Right lobe of liver (tissue), 4 donors: ENCODE data around the gene RCCD1.

Source experiments
- POLR2A ChIP-seq: fragments of 450-650 bp; IDR thresholded peaks from one replicate; pipeline ENCODE4 v1.6.1; 2017; ENCODE audit warnings: antibody characterized with exemption, mild to moderate bottlenecking
- TF ChIP-seq, protein P1 (sequence below), 4 donors: fragments of 200-600 bp in 3 of 4; fragments of 450-650 bp in 1 of 4; IDR thresholded peaks; one replicate each; pipeline versions ENCODE4 v1.5.1 to v1.8.0; 2016 to 2022; ENCODE audit warnings: antibody characterized with exemption in 4 of 4, mild to moderate bottlenecking in 2 of 4
- donor health status: DM: no; HTN: no; CAD: no.
- donor health status: DM: no; HTN: no; CAD: no.
- donor health status: DM: no; HTN: yes; CAD: no.

DNA sequence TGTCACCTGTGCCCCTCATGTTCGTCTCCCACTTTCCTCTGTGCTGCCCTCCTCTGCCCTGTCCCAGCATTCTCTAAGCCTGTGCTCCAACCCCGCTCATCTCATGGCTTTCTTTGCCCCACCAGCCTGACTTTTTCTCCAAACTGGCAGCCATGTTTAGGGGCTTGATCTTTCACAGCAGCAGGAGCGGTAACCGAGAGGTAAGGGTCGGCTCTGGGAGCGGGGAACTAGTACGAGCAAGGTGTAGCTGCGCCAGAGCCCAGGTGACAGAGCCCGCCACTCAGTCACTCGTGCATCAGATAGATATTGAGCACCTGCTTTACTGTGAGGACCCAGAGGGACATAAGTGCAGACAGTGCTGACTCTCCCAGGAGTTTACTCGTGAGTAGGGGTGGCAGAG is 38.2 kb upstream of the RCCD1 start:
- no peak for TF ChIP-seq POLR2A
- TF ChIP-seq, protein P1, sequence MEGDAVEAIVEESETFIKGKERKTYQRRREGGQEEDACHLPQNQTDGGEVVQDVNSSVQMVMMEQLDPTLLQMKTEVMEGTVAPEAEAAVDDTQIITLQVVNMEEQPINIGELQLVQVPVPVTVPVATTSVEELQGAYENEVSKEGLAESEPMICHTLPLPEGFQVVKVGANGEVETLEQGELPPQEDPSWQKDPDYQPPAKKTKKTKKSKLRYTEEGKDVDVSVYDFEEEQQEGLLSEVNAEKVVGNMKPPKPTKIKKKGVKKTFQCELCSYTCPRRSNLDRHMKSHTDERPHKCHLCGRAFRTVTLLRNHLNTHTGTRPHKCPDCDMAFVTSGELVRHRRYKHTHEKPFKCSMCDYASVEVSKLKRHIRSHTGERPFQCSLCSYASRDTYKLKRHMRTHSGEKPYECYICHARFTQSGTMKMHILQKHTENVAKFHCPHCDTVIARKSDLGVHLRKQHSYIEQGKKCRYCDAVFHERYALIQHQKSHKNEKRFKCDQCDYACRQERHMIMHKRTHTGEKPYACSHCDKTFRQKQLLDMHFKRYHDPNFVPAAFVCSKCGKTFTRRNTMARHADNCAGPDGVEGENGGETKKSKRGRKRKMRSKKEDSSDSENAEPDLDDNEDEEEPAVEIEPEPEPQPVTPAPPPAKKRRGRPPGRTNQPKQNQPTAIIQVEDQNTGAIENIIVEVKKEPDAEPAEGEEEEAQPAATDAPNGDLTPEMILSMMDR (IDR thresholded peaks at IDR 0.05) = no peak
